HL-60 (cell line): Measurements from ENCODE around the gene ASTN2.

Source experiments
- DNase-seq, 2 experiments: peaks; one replicate each; pipeline ENCODE4 v3.0.0-alpha.2; 2010 to 2020; ENCODE audit warnings: low read depth in 1 of 2, low spot score in 1 of 2
- H3K27ac ChIP-seq: fragments of 250-450 bp; sonication (Bioruptor Pico); replicated peaks from 2 replicates; pipeline ENCODE4 v1.5.1; 2020; ENCODE audit warnings: mild to moderate bottlenecking, moderate library complexity
- H3K27me3 ChIP-seq: fragments of 250-450 bp; sonication (Bioruptor Pico); 2 replicates; pipeline ENCODE4 v1.5.1; 2021; ENCODE audit warnings: mild to moderate bottlenecking, moderate library complexity; ENCODE audit not compliant: insufficient read depth, poor library complexity, severe bottlenecking
- H3K4me3 ChIP-seq: replicated peaks from 2 replicates; pipeline ENCODE4 v1.5.1; 2011; ENCODE audit warnings: mild to moderate bottlenecking, control low read depth, low read length; ENCODE audit not compliant: insufficient read depth
- GABPA ChIP-seq: IDR thresholded peaks from 2 replicates; pipeline ENCODE4 v1.6.1; 2012; ENCODE audit warnings: low read depth
- POLR2AphosphoS5 ChIP-seq: IDR thresholded peaks from 2 replicates; pipeline ENCODE4 v1.6.1; 2012; ENCODE audit warnings: low read depth
- SPI1 ChIP-seq: IDR thresholded peaks from 2 replicates; pipeline ENCODE4 v1.6.1; 2012; ENCODE audit warnings: low read depth, mild to moderate bottlenecking, borderline replicate concordance
- TF ChIP-seq, protein P1 (sequence below): IDR thresholded peaks from one replicate; pipeline ENCODE4 v1.5.1; 2011; ENCODE audit warnings: low read length, control low read depth, inconsistent platforms; ENCODE audit not compliant: insufficient read depth
- TF ChIP-seq, protein P2 (sequence below): IDR thresholded peaks from 2 replicates; pipeline ENCODE4 v1.6.1; 2012; ENCODE audit warnings: low read depth; ENCODE audit not compliant: insufficient replicate concordance

ASTN2 gene

DNA sequence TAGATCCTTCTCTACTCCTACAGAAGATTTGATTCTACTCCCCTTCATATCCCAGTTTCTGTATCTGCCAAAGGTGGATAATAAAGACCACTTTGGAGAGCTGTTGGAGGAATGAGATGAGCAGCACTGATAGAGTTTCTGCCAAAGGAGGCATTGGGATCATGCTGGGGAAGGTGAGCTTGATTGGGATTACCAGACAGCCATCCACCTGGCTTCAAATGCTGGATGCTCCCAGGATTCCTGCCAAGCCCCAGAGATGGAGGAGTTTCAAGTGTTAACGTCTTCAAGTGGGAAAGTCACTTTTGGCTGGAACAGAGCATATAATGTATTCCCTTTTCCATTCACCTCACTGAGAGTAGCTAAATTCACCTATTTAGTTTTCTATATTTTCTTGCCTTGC, 379.3 kb downstream of the ASTN2 start:
- Histone ChIP-seq H3K27ac (no peak overlapping the region), H3K4me3 (no peak overlapping the region), H3K27me3 (no peaks in the 10 kb centered on the region)
- no peak for DNase-seq
- TF ChIP-seq SPI1: no peak
- TF ChIP-seq POLR2AphosphoS5: no peak
- TF ChIP-seq GABPA: no peak
- TF ChIP-seq, protein P1, sequence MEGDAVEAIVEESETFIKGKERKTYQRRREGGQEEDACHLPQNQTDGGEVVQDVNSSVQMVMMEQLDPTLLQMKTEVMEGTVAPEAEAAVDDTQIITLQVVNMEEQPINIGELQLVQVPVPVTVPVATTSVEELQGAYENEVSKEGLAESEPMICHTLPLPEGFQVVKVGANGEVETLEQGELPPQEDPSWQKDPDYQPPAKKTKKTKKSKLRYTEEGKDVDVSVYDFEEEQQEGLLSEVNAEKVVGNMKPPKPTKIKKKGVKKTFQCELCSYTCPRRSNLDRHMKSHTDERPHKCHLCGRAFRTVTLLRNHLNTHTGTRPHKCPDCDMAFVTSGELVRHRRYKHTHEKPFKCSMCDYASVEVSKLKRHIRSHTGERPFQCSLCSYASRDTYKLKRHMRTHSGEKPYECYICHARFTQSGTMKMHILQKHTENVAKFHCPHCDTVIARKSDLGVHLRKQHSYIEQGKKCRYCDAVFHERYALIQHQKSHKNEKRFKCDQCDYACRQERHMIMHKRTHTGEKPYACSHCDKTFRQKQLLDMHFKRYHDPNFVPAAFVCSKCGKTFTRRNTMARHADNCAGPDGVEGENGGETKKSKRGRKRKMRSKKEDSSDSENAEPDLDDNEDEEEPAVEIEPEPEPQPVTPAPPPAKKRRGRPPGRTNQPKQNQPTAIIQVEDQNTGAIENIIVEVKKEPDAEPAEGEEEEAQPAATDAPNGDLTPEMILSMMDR: no peak
- TF ChIP-seq, protein P2, sequence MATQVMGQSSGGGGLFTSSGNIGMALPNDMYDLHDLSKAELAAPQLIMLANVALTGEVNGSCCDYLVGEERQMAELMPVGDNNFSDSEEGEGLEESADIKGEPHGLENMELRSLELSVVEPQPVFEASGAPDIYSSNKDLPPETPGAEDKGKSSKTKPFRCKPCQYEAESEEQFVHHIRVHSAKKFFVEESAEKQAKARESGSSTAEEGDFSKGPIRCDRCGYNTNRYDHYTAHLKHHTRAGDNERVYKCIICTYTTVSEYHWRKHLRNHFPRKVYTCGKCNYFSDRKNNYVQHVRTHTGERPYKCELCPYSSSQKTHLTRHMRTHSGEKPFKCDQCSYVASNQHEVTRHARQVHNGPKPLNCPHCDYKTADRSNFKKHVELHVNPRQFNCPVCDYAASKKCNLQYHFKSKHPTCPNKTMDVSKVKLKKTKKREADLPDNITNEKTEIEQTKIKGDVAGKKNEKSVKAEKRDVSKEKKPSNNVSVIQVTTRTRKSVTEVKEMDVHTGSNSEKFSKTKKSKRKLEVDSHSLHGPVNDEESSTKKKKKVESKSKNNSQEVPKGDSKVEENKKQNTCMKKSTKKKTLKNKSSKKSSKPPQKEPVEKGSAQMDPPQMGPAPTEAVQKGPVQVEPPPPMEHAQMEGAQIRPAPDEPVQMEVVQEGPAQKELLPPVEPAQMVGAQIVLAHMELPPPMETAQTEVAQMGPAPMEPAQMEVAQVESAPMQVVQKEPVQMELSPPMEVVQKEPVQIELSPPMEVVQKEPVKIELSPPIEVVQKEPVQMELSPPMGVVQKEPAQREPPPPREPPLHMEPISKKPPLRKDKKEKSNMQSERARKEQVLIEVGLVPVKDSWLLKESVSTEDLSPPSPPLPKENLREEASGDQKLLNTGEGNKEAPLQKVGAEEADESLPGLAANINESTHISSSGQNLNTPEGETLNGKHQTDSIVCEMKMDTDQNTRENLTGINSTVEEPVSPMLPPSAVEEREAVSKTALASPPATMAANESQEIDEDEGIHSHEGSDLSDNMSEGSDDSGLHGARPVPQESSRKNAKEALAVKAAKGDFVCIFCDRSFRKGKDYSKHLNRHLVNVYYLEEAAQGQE: no peak

DNA sequence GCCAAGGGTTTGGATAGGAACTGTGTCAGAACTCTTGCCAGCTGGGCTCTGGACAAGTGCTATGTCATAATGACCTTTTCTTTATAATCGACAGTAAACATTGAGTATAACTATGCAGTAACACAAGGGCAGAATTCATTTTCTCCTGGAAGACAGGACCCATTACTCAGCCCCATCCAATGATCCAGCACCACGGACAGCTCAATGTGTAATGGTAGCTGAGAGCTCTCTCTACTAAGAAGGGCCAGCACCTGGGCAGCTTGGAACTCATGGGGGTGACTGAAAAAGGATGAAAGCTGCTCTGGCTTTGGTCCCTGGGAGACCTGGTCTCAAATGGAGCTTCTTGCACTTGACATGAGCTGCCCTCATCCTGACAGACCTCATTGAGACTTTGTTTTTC, 380.0 kb downstream of the ASTN2 start:
- Histone ChIP-seq H3K4me3 (no peak overlapping the region), H3K27ac (no peak overlapping the region), H3K27me3 (no peaks in the 10 kb centered on the region)
- DNase-seq: no peak
- TF ChIP-seq POLR2AphosphoS5 (no peak), GABPA (no peak), SPI1 (no peak)
- TF ChIP-seq, protein P1: no peak
- TF ChIP-seq, protein P2: peak; percentile 93

DNA sequence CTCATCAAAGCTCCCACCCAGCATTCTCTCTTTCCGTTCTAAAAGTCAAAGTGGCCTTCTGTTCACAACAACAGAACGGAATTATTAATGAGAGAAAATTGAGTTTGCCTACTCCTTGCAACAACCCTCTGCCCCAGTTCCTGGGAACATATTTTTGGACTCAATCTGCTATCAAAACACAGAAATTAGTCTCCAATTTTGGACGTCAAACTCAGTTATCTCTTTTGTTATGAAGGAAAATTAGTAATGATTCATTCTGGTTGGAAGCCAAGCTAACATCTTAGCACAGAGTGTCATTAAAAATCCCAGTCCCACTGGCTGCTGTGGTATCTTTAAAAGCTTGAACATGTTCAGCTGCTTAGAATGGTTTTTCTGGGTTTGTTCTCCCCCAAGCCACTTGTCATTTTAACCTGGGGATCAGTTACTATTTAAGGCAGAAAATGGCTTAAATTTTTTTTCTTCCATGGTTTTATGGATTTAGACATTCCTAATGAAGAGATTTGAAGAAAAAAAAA, 384.5 kb downstream of the ASTN2 start:
- TF ChIP-seq SPI1 (no peak), GABPA (no peak), POLR2AphosphoS5 (no peak)
- TF ChIP-seq, protein P2: no peak
- TF ChIP-seq, protein P1: no peak
- Histone ChIP-seq H3K27me3 (no peaks in the 10 kb centered on the region), H3K4me3 (no peak overlapping the region), H3K27ac (no peak overlapping the region)
- DNase-seq: no peak
